ENCODE results near the gene ANP32E. TPM values are rescaled to one million over a fixed set of nuclear protein-coding genes. Genes with fewer than 3 reads are reported as not detected.

ANP32E gene
- 37.7 TPM for polyA plus RNA-seq (2012; ENCODE audit: insufficient read length, low read depth)

DNA sequence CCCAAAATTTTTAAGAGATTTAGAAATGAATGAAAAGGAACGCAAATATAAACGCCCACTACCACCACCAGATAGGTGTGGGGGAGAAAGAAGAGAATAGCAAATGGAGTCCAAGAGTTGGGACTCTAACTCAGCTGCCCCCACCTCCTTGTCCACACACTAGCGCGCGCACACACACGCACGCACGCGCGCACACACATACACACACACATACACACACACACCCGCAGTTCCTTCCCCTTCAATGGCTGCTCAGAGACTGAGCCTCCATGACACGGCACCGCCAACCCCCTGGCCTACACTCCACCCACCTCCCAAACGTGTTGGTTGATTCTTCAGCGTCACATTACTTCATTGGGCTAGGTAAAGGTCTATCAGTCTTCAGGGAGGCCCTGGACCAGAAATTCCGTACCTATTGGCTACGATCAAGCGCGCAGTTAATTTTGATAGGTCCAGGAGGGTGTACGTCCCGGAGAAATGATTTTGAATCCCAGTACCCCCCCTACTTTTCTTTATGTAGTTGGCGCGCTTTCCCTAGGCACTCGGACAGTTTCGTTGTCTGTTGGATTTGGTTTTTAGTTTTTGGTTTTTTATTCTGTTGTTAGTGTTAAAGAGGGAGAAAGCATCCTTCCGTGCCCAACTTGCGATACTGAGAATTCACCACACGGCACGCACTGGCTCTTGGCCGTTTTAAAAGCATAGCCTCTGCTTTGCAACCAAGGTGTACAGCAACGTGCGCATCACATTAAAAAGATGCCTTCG is at the start of gene ANP32E:
ANP32E (minus strand) TSS at position 261 of the 762 bp plus-strand sequence. CDS start 326 bp downstream, outside the sequence.
- TF ChIP-seq TAF1 (IDR thresholded peaks at IDR 0.05; ENCODE audit: borderline replicate concordance, insufficient read depth, low read length) (peak; percentile 100), POLR2AphosphoS5 (IDR thresholded peaks at IDR 0.05; ENCODE audit: low read depth, low read length) (peak; percentile 85), FOXP2 (optimal IDR thresholded peaks at IDR 0.05; ENCODE audit: borderline replicate concordance, extremely low read depth, extremely low read length, insufficient read depth) (peak; percentile 86), SIN3A (IDR thresholded peaks at IDR 0.05; ENCODE audit: borderline replicate concordance, insufficient read depth, low read length) (peak; percentile 87; the same call in 1 of the 2 replicates)
- TF ChIP-seq, protein P1, sequence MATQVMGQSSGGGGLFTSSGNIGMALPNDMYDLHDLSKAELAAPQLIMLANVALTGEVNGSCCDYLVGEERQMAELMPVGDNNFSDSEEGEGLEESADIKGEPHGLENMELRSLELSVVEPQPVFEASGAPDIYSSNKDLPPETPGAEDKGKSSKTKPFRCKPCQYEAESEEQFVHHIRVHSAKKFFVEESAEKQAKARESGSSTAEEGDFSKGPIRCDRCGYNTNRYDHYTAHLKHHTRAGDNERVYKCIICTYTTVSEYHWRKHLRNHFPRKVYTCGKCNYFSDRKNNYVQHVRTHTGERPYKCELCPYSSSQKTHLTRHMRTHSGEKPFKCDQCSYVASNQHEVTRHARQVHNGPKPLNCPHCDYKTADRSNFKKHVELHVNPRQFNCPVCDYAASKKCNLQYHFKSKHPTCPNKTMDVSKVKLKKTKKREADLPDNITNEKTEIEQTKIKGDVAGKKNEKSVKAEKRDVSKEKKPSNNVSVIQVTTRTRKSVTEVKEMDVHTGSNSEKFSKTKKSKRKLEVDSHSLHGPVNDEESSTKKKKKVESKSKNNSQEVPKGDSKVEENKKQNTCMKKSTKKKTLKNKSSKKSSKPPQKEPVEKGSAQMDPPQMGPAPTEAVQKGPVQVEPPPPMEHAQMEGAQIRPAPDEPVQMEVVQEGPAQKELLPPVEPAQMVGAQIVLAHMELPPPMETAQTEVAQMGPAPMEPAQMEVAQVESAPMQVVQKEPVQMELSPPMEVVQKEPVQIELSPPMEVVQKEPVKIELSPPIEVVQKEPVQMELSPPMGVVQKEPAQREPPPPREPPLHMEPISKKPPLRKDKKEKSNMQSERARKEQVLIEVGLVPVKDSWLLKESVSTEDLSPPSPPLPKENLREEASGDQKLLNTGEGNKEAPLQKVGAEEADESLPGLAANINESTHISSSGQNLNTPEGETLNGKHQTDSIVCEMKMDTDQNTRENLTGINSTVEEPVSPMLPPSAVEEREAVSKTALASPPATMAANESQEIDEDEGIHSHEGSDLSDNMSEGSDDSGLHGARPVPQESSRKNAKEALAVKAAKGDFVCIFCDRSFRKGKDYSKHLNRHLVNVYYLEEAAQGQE (IDR thresholded peaks at IDR 0.05; ENCODE audit: insufficient read depth in 1 of 2, low read depth in 2 of 2, low read length in 2 of 2), result peak; percentile 77 to 86

DNA sequence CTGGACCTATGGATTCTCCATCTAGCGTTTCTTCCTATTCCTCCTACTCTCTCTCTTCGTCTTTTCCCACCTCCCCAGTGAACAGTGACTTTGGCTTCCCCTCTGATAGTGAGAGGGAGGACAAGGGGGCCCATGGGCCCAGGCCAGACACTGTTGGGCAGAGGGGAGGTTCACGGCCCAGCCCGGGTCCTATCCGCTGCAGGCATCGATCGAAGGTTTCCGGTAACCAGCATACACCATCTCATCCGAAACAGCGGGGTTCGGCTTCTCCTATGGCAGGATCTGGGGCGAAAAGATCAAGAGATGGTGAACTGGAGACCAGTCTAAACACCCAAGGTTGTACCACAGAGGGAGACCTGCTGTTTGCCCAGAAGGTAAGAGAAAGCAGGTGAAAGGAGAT is 47.3 kb upstream of the ANP32E start:
- TF ChIP-seq TAF1 (IDR thresholded peaks at IDR 0.05; ENCODE audit: borderline replicate concordance, insufficient read depth, low read length) (no peak), FOXP2 (optimal IDR thresholded peaks at IDR 0.05; ENCODE audit: borderline replicate concordance, extremely low read depth, extremely low read length, insufficient read depth) (no peak), POLR2AphosphoS5 (IDR thresholded peaks at IDR 0.05; ENCODE audit: low read depth, low read length) (no peak), SIN3A (IDR thresholded peaks at IDR 0.05; ENCODE audit: borderline replicate concordance, insufficient read depth, low read length) (no peak)
- TF ChIP-seq, protein P1 (IDR thresholded peaks at IDR 0.05; ENCODE audit: insufficient read depth in 1 of 2, low read depth in 2 of 2, low read length in 2 of 2), result no peak

DNA sequence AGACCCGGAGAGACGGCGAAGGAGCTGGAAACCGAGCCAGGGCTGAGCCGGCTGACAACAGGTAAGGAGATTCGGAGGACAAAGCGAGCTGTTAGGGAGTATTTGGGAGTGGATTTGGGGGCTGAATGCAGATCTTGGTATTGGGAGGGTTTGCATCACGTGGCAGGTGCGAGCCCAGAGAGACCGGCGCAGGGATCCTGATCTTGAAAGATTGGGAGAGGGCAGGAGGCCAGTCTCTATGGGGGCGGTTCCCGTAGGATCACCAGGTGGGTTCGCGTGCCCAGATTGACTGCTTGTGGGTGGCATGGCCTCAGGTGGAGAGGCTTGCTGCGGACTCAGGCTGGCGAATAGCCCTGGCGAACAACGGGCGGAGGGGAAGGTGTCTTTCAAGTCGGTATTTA is 46.6 kb upstream of the ANP32E start:
- TF ChIP-seq, protein P1 (IDR thresholded peaks at IDR 0.05; ENCODE audit: insufficient read depth in 1 of 2, low read depth in 2 of 2, low read length in 2 of 2), result no peak
- TF ChIP-seq SIN3A (IDR thresholded peaks at IDR 0.05; ENCODE audit: borderline replicate concordance, insufficient read depth, low read length) (no peak), FOXP2 (optimal IDR thresholded peaks at IDR 0.05; ENCODE audit: borderline replicate concordance, extremely low read depth, extremely low read length, insufficient read depth) (no peak), TAF1 (IDR thresholded peaks at IDR 0.05; ENCODE audit: borderline replicate concordance, insufficient read depth, low read length) (no peak), POLR2AphosphoS5 (IDR thresholded peaks at IDR 0.05; ENCODE audit: low read depth, low read length) (no peak)

DNA sequence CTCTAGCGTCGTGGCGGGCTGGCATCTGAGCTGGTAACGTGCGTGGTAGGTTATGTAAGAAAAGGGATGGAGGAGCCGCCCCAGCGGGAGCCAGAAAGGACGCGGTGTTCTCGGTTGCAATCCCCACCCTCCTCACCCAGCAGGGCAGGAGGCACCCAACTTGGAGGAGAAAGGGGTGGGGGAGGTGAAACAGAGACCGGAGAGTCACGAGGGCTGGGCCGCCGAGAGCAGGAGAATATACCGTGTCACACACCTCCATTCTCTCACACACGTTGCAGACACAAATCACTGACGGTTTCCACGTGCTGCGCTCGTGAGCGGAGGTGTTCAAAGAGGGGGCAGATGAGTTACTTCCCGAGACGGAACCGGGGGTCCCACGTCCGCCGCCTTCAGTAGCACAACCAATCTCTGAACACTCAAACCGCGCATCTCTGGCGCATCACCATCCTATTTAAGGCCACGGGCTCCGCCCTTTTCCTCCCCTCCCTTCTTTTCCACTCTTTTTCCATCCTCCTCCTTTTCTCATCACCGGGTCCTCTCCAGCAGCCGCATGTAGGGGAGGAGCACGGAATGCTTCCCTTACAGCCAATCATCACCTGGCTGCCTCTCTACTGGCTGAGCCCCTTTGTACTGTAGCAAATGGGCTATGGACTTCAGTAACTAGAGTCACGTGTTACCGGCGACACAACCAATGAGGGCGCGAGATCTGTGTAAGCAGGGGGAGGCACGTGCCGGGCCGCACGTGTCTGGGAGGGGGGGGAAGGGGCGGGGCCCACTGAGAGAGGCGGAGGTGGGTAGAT is 46.0 kb upstream of the ANP32E start, which contains the start of gene CIART:
CIART (plus strand) TSS at position 797 of the 800 bp plus-strand sequence. CDS start 714 bp downstream, outside the sequence.
- TF ChIP-seq, protein P1 (IDR thresholded peaks at IDR 0.05; ENCODE audit: insufficient read depth in 1 of 2, low read depth in 2 of 2, low read length in 2 of 2), result no peak
- no peak for TF ChIP-seq FOXP2 (optimal IDR thresholded peaks at IDR 0.05; ENCODE audit: borderline replicate concordance, extremely low read depth, extremely low read length, insufficient read depth)
- TF ChIP-seq SIN3A (IDR thresholded peaks at IDR 0.05; ENCODE audit: borderline replicate concordance, insufficient read depth, low read length), result no peak
- TF ChIP-seq TAF1 (IDR thresholded peaks at IDR 0.05; ENCODE audit: borderline replicate concordance, insufficient read depth, low read length), result no peak
- TF ChIP-seq POLR2AphosphoS5 (IDR thresholded peaks at IDR 0.05; ENCODE audit: low read depth, low read length), result no peak

Data from PFSK-1 (cell line).